GM10248 (cell line): ENCODE results near the gene ZNF674.
"Not testable (repeated sequence)": the region's sequence is repeated elsewhere in the genome, so short reads cannot be mapped to it uniquely, and the experiment has no call there.

Experiments used
- CTCF ChIA-PET: fragments of 300-600 bp; sonication (Branson Sonifier 250); formaldehyde crosslinking; extraction: SDS; loops from one replicate; lab custom pipeline; 2021; ENCODE audit warnings: antibody characterized with exemption; lab: Yijun Ruan, JAX
- POLR2A ChIA-PET: fragments of 350-650 bp; sonication (Branson Sonifier 250); formaldehyde crosslinking; extraction: SDS; loops from one replicate; lab custom pipeline; 2020; ENCODE audit warnings: antibody characterized with exemption; lab: Yijun Ruan, JAX
- DNase-seq: peaks from one replicate; pipeline ENCODE4 v3.0.0; 2012; ENCODE audit errors: extremely low spot score
- TF ChIP-seq, protein P1 (sequence below): IDR thresholded peaks from 2 replicates; pipeline ENCODE4 v1.5.1; 2012; ENCODE audit warnings: mild to moderate bottlenecking, low read depth; ENCODE audit errors: extremely low read depth, missing control alignments, control extremely low read depth

The ZNF674 gene

DNA sequence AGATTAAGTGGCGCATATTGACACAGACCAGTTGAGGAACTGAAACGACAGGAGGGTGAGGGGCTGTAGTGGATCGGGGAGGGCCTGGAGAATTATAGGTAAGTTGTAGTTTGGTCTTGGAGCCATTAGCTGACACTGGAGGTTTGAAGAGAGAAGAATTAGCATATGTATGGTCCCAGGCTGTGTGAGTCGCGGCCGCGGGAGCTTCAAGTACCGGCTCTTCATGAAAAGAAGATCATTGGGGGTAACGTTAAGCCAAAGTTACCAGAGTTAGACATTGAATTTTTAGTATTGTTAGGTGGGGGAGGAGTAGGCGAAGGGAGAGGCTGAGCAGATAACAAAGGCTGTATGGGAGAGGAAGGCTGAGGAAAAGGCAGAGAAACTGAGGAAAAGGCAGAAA lies 56.5 kb downstream of the ZNF674 start:
- POLR2A ChIA-PET = no interaction called here
- CTCF ChIA-PET = no interaction called here
- DNase-seq = no peak
- TF ChIP-seq, protein P1, sequence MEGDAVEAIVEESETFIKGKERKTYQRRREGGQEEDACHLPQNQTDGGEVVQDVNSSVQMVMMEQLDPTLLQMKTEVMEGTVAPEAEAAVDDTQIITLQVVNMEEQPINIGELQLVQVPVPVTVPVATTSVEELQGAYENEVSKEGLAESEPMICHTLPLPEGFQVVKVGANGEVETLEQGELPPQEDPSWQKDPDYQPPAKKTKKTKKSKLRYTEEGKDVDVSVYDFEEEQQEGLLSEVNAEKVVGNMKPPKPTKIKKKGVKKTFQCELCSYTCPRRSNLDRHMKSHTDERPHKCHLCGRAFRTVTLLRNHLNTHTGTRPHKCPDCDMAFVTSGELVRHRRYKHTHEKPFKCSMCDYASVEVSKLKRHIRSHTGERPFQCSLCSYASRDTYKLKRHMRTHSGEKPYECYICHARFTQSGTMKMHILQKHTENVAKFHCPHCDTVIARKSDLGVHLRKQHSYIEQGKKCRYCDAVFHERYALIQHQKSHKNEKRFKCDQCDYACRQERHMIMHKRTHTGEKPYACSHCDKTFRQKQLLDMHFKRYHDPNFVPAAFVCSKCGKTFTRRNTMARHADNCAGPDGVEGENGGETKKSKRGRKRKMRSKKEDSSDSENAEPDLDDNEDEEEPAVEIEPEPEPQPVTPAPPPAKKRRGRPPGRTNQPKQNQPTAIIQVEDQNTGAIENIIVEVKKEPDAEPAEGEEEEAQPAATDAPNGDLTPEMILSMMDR = no peak

DNA sequence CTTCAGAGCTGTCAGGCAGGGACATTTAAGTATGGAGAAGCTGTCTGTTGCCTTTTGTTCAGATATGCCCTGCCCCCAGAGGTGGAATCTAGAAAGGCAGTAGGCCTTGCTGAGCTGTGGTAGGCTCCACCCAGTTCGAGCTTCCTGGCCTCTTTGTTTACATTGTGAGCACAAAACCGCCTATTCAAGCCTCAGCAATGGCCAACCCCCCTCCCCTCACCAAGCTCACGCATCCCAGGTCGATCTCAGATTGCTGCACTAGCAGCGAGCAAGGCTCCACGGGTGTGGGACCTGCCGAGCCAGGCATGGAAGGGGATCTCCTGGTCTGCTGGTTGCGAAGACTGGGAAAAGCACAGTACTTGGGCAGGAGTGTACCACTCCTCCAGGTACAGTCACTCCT lies 59.3 kb downstream of the ZNF674 start:
- ChIA-PET POLR2A (no interaction called here), CTCF (interaction anchor here (1.5 kb wide), 1 partner anchor 11 kb away, joined by 3 read pairs; no protein-coding TSS in a partner anchor)
- DNase-seq = no peak
- TF ChIP-seq, protein P1 = no peak

DNA sequence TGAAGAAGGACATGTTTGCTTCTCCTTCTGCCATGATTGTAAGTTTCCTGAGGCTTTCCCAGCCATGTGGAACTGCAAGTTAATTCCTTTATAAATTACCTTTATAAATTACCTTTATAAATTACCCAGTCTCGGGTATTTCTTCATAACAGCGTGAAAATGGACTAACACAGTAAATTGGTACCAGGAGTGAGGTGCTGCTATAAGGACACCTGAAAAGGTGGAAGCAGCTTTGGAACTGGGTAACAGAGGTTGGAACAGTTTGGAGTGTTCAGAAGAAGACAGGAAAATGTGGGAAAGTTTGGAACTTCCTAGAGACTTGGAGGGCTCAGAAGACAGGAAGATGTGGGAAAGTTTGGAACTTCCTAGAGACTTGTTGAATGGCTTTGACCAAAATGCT lies 66.6 kb downstream of the ZNF674 start:
- CTCF ChIA-PET, POLR2A ChIA-PET, DNase-seq: not testable (repeated sequence)

DNA sequence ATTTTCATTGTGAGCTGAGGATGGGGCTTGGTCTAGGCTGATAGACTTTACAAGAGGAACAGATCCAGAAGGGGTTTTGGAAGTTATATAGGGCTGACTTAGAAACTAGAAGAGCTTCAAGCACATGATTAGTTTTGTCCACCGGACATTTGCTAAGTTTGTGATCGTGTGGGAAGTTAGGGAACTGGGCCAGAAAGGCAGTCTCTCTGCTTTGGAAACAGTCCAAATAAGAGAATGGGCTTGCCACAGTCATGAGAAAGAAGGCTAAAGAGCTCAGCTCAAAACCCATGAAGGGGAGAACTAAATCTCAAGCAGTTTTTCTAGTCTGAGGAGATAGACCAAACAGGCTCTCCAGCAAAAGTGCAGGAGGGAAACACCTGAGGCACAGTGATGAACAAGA lies 67.8 kb downstream of the ZNF674 start:
- no peak for DNase-seq
- CTCF ChIA-PET = no interaction called here
- POLR2A ChIA-PET = interaction anchor here (0.6 kb wide), 1 partner anchor 755 kb away, joined by 8 read pairs; the partner anchor contains the start of gene USP11
- TF ChIP-seq, protein P1 = no peak

DNA sequence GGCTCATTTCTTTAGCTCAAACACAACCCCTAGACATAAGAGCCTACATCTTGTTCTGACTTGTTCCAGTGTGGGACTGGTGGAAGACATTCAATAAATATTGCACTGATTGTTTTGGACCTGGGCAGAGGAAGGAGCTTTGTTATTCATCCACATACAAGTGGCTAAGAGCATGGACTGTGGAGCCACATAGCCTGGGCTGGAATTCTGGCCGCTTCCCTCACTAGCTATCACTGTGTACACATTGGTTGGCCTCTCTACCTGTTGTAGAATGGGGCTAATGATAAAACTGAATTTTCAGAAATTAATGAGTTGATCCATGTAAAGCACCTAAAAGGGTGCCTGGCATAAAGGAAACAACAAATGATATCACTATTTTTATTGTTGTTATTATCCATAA lies 80.0 kb downstream of the ZNF674 start:
- TF ChIP-seq, protein P1 = no peak
- ChIA-PET POLR2A (no interaction called here), CTCF (interaction anchor here (1.0 kb wide), 1 partner anchor 56 kb away, joined by 3 read pairs; no protein-coding TSS in a partner anchor)
- DNase-seq = no peak

DNA sequence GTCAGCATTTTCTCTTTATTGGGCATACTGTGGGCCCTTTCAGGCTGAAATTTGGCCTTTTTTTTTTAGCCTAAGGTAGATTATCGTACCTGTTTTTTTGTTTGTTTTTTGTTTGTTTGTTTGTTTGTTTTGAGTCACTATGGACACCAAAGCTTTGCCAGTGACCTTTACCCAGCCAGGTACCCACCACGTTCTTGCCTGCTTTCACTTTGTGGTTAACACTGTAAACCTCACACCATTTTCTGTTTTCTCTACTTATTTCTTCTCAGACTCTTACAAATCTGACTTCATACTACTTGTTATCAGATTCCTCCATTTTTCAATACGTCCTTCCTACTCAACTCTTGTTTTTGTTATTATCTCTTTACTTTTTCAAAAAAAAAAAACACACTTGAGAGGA lies 81.5 kb downstream of the ZNF674 start:
- DNase-seq = no peak
- POLR2A ChIA-PET = no interaction called here
- TF ChIP-seq, protein P1 = no peak
- CTCF ChIA-PET = no interaction called here

DNA sequence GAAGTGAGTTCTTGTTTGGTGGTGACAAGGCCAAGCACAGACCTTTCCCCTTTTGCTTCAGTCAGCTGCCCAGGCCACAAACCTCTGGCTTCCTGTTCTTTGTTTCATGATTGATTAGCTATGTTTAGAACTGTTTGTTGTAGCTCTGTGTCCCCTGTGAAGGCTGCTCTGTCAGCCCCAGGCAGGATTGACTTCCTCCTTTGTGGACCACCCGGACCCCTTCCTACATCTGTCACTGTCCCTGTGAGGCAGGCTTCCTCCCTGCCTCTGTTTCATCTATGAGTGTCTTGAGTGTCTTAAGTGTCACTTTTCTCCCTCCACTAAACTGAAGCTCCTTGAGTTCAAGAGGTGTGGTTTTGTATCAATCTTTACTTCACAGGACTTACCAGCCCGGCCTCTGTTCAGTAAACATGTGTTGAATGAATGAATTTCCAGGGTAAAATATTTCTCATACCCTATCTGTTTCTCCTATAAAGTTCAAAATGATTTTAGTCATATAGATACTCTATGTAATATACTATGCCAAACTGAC lies 83.5 kb downstream of the ZNF674 start:
- POLR2A ChIA-PET = no interaction called here
- DNase-seq = no peak

DNA sequence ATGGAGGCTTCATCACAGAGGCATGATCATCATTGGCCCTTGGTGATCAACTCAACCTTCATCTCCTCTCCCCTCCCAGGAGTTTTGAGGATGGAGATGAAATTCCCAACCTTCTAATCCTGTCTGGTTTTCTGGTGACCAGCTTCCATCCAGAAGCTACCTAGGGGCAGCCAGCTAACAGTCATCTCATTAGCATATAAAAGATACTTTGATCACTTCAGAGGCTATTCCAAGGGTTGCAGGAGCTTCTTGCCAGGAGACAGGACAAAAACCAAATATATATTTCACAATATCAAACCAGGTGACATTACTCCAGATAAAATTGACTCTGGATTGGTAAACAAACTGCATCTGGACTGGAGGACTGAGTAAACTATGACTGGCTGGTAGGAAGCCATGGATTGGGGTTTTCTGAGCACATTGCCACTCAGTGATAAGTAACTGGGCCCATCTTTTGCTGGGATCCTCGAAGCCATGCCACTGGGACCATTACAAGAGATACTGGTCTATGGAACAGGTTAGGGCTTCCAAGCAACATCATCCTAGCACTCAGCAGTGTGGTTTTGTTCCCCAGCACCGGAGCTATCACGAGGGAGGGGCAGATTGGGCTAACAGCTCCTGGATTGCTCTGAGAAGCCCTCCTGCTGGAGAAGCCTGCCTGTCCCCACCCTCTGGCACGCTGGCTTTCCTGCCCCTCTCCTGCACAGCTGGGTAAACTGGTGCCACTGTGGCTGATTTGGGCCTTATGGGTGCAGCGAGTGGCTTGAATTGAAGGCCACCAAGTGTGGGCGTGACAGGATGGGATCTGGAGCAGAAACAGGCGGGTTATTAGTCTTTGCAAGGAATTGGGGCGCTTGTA lies 84.2 kb downstream of the ZNF674 start:
- DNase-seq, CTCF ChIA-PET, POLR2A ChIA-PET: not testable (repeated sequence)

More for the DNA sequence above, 83.5 kb downstream of the ZNF674 start:
- CTCF ChIA-PET = no interaction called here
- TF ChIP-seq, protein P1 = no peak
